ENCODE measurements around the gene QPCTL. TPM values are rescaled to one million over a fixed set of nuclear protein-coding genes. Genes with fewer than 3 reads are reported as not detected.

QPCTL gene
- total and polyA plus RNA-seq, 9 of the 15 experiments (the other 6 are each of a cell fraction or from before 2014, with no cell fraction given), result 0.99 to 31.3 (median 12.7) TPM

GRCh38 chr19:45645631-45646344 is 46.7 kb upstream of the QPCTL start (continued):
- TF ChIP-seq ZNF212 (CRISPR knock-in tag; IDR thresholded peaks at IDR 0.05) (no peak), TBL1XR1 (IDR thresholded peaks at IDR 0.05; ENCODE audit: low read length in 2 of 2) (no peak), RAD21 (CRISPR knock-in tag; conservative IDR thresholded peaks at IDR 0.05 in 1 of 2, IDR thresholded peaks at IDR 0.05 in 1 of 2) (no peak), CBFA2T3 (IDR thresholded peaks at IDR 0.05) (no peak), ARID3A (IDR thresholded peaks at IDR 0.05; ENCODE audit: borderline replicate concordance, low read depth, low read length) (peak; percentile 62; the same call in 1 of the 2 replicates), SIX5 (IDR thresholded peaks at IDR 0.05; ENCODE audit: borderline replicate concordance in 1 of 2, insufficient read depth in 1 of 2, low read depth in 1 of 2, low read length in 2 of 2) (no peak), SMAD1 (IDR thresholded peaks at IDR 0.05; ENCODE audit: low read depth, low read length, partially characterized antibody) (no peak), RFX7 (CRISPR knock-in tag; IDR thresholded peaks at IDR 0.05) (no peak), ASH1L (IDR thresholded peaks at IDR 0.05; ENCODE audit: borderline replicate concordance, low read depth, partially characterized antibody) (peak; percentile 89), NFXL1 (CRISPR knock-in tag; IDR thresholded peaks at IDR 0.05) (no peak), SOX6 (IDR thresholded peaks at IDR 0.05) (peak; percentile 52; the same call in 1 of the 2 replicates), DNMT1 (IDR thresholded peaks at IDR 0.05) (no peak), PTRF (tag; IDR thresholded peaks at IDR 0.05) (no peak), NKRF (IDR thresholded peaks at IDR 0.05; ENCODE audit: borderline replicate concordance) (no peak), MYBL2 (IDR thresholded peaks at IDR 0.05; ENCODE audit: low read depth) (no peak), MYBL2 (CRISPR knock-in tag; IDR thresholded peaks at IDR 0.05; ENCODE audit: borderline replicate concordance) (no peak), SP1 (CRISPR knock-in tag; IDR thresholded peaks at IDR 0.05) (peak; percentile 93)
- TF ChIP-seq, protein P1, sequence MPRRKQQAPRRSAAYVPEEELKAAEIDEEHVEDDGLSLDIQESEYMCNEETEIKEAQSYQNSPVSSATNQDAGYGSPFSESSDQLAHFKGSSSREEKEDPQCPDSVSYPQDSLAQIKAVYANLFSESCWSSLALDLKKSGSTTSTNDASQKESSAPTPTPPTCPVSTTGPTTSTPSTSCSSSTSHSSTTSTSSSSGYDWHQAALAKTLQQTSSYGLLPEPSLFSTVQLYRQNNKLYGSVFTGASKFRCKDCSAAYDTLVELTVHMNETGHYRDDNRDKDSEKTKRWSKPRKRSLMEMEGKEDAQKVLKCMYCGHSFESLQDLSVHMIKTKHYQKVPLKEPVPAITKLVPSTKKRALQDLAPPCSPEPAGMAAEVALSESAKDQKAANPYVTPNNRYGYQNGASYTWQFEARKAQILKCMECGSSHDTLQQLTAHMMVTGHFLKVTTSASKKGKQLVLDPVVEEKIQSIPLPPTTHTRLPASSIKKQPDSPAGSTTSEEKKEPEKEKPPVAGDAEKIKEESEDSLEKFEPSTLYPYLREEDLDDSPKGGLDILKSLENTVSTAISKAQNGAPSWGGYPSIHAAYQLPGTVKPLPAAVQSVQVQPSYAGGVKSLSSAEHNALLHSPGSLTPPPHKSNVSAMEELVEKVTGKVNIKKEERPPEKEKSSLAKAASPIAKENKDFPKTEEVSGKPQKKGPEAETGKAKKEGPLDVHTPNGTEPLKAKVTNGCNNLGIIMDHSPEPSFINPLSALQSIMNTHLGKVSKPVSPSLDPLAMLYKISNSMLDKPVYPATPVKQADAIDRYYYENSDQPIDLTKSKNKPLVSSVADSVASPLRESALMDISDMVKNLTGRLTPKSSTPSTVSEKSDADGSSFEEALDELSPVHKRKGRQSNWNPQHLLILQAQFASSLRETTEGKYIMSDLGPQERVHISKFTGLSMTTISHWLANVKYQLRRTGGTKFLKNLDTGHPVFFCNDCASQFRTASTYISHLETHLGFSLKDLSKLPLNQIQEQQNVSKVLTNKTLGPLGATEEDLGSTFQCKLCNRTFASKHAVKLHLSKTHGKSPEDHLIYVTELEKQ (CRISPR knock-in tag; IDR thresholded peaks at IDR 0.05), result no peak
- TF ChIP-seq, protein P2, sequence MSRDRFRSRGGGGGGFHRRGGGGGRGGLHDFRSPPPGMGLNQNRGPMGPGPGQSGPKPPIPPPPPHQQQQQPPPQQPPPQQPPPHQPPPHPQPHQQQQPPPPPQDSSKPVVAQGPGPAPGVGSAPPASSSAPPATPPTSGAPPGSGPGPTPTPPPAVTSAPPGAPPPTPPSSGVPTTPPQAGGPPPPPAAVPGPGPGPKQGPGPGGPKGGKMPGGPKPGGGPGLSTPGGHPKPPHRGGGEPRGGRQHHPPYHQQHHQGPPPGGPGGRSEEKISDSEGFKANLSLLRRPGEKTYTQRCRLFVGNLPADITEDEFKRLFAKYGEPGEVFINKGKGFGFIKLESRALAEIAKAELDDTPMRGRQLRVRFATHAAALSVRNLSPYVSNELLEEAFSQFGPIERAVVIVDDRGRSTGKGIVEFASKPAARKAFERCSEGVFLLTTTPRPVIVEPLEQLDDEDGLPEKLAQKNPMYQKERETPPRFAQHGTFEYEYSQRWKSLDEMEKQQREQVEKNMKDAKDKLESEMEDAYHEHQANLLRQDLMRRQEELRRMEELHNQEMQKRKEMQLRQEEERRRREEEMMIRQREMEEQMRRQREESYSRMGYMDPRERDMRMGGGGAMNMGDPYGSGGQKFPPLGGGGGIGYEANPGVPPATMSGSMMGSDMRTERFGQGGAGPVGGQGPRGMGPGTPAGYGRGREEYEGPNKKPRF (IDR thresholded peaks at IDR 0.05; ENCODE audit: low read depth, low read length), result no peak

Data from K562 (cell line).